OCI-LY1 (cell line): ENCODE results near the gene ZMYND15.
"Not testable (repeated sequence)": the region's sequence is repeated elsewhere in the genome, so short reads cannot be mapped to it uniquely, and the experiment has no call there.

ENCODE experiments used
- H2AFZ ChIP-seq: fragments of 200-600 bp; sonication (generic), shearing (Covaris generic); 2 replicates; pipeline ENCODE4 v1.6.0; 2014; ENCODE audit warnings: antibody characterized with exemption, mild to moderate bottlenecking, low read length
- H3F3A ChIP-seq: fragments of 200-600 bp; sonication (generic), shearing (Covaris generic); 2 replicates; pipeline ENCODE4 v1.6.0; 2014; ENCODE audit warnings: mild to moderate bottlenecking, antibody characterized with exemption, low read length, moderate library complexity; ENCODE audit not compliant: insufficient read depth
- H3K27ac ChIP-seq: fragments of 200-600 bp; sonication (generic); 2 replicates; pipeline ENCODE4 v1.5.1; 2014; ENCODE audit warnings: low read length, mixed run types, mild to moderate bottlenecking, low read depth; ENCODE audit not compliant: poor library complexity, severe bottlenecking
- H3K27me3 ChIP-seq: fragments of 200-600 bp; sonication (generic); 2 replicates; pipeline ENCODE4 v1.6.0; 2014; ENCODE audit warnings: antibody characterized with exemption, mild to moderate bottlenecking, low read length, moderate library complexity; ENCODE audit not compliant: insufficient read depth
- H3K36me3 ChIP-seq: fragments of 200-600 bp; sonication (generic); 2 replicates; pipeline ENCODE4 v1.6.1; 2014; ENCODE audit warnings: mild to moderate bottlenecking, antibody characterized with exemption, low read length, moderate library complexity, mixed read lengths; ENCODE audit not compliant: insufficient read depth
- H3K4me1 ChIP-seq: fragments of 200-600 bp; sonication (generic); 2 replicates; pipeline ENCODE4 v1.5.1; 2014; ENCODE audit warnings: mild to moderate bottlenecking, low read length, moderate library complexity; ENCODE audit not compliant: insufficient read depth, severe bottlenecking
- H3K4me2 ChIP-seq: fragments of 200-600 bp; sonication (generic), shearing (Covaris generic); 2 replicates; pipeline ENCODE4 v1.6.1; 2014; ENCODE audit warnings: low read length
- H3K4me3 ChIP-seq: fragments of 200-600 bp; sonication (generic); 2 replicates; pipeline ENCODE4 v1.5.1; 2014; ENCODE audit warnings: low read length, low read depth, mild to moderate bottlenecking, mixed read lengths; ENCODE audit not compliant: poor library complexity, severe bottlenecking
- H3K79me2 ChIP-seq: fragments of 200-600 bp; shearing (Covaris generic); 2 replicates; pipeline ENCODE4 v1.6.1; 2016; ENCODE audit warnings: mixed run types, low read length, mixed read lengths; ENCODE audit not compliant: insufficient read depth
- H3K9ac ChIP-seq: fragments of 200-600 bp; sonication (generic), shearing (Covaris generic); 2 replicates; pipeline ENCODE4 v1.6.1; 2014; ENCODE audit warnings: mild to moderate bottlenecking, low read length, mixed read lengths
- H3K9me2 ChIP-seq: fragments of 200-600 bp; sonication (generic), shearing (Covaris generic); 2 replicates; pipeline ENCODE4 v1.6.1; 2014; ENCODE audit warnings: low read depth, mild to moderate bottlenecking, low read length, mixed read lengths
- H3K9me3 ChIP-seq: fragments of 200-600 bp; shearing (Covaris generic); 2 replicates; pipeline ENCODE4 v1.6.1; 2014; ENCODE audit warnings: low read length, mixed read lengths
- H4K20me1 ChIP-seq: fragments of 200-600 bp; sonication (generic), shearing (Covaris generic); 2 replicates; pipeline ENCODE4 v1.6.0; 2016; ENCODE audit warnings: mild to moderate bottlenecking, low read length; ENCODE audit not compliant: insufficient read depth
- CTCF ChIP-seq: fragments of 200-600 bp; sonication (generic), shearing (Covaris generic); IDR thresholded peaks from 2 replicates; pipeline ENCODE4 v1.5.1; 2017; ENCODE audit warnings: mild to moderate bottlenecking, antibody characterized with exemption, low read length, moderate library complexity, mixed read lengths
- EZH2 ChIP-seq: fragments of 200-600 bp; sonication (generic), shearing (Covaris generic); IDR thresholded peaks from 2 replicates; pipeline ENCODE4 v1.8.0; 2017; ENCODE audit warnings: borderline replicate concordance, mixed run types, mild to moderate bottlenecking, antibody characterized with exemption, low read length, moderate library complexity, mixed read lengths

The ZMYND15 gene

GRCh38 chr17:4739122-4740024 lies at the start of gene ZMYND15, which contains the start of gene CXCL16:
Gene ZMYND15 (plus strand): TSS chr17:4739833. CDS start chr17:4740549, 716 bp downstream.
Gene CXCL16 (minus strand): TSS chr17:4739928. CDS start chr17:4739339, 589 bp downstream.
- Histone ChIP-seq H4K20me1 (no peaks in the 10 kb centered on the region), H3K27me3 (peaks cover 9% of the 10 kb centered on the region), H2AFZ (no peak within 1 kb of the TSS), H3F3A (no peaks in the 10 kb centered on the region), H3K4me2 (peak within 1 kb of the TSS; percentile 87), H3K4me3 (peak within 1 kb of the TSS; percentile 70), H3K9ac (peak within 1 kb of the TSS; percentile 65), H3K36me3 (no peaks in the 10 kb centered on the region), H3K27ac (no peak within 1 kb of the TSS), H3K9me3 (no peaks in the 10 kb centered on the region), H3K9me2 (no peaks in the 10 kb centered on the region), H3K4me1 (peaks cover 14% of the 10 kb centered on the region), H3K79me2 (no peaks in the 10 kb centered on the region)
- no peak for TF ChIP-seq CTCF
- no peak for TF ChIP-seq EZH2

- not testable (repeated sequence) for H3K27ac ChIP-seq, H3K4me1 ChIP-seq, H3K9ac ChIP-seq, H2AFZ ChIP-seq, H3K9me2 ChIP-seq, H3K4me3 ChIP-seq, H3K27me3 ChIP-seq, H3K9me3 ChIP-seq, H3K4me2 ChIP-seq, H4K20me1 ChIP-seq, H3F3A ChIP-seq
- Histone ChIP-seq H3K36me3 (peaks cover 74% of the 10 kb centered on the region), H3K79me2 (peaks cover 33% of the 10 kb centered on the region)
Observed at GRCh38 chr17:4689872-4690271, 49.8 kb upstream of the ZMYND15 start.

GRCh38 chr17:4690745-4691144 lies 48.9 kb upstream of the ZMYND15 start:
- Histone ChIP-seq H3K4me1 (no peaks in the 10 kb centered on the region), H3K9ac (no peak overlapping the region), H3F3A (no peaks in the 10 kb centered on the region), H3K27ac (no peak overlapping the region), H3K36me3 (peaks cover 69% of the 10 kb centered on the region), H3K4me2 (no peak overlapping the region), H3K79me2 (peaks cover 40% of the 10 kb centered on the region), H3K4me3 (no peak overlapping the region), H2AFZ (no peak overlapping the region), H3K9me3 (no peaks in the 10 kb centered on the region), H4K20me1 (no peaks in the 10 kb centered on the region), H3K27me3 (no peaks in the 10 kb centered on the region), H3K9me2 (no peaks in the 10 kb centered on the region)
- TF ChIP-seq EZH2 (no peak), CTCF (no peak)
